SK-N-MC (cell line): ENCODE measurements around the gene PRKCSH.

Experiments used
- EZH2 ChIP-seq: fragments of 200-600 bp; sonication (generic); IDR thresholded peaks from one replicate; pipeline ENCODE4 v1.6.1; 2017; ENCODE audit warnings: antibody characterized with exemption
- FOXP2 ChIP-seq: optimal IDR thresholded peaks from 2 replicates; pipeline ENCODE3; 2011; ENCODE audit warnings: mild to moderate bottlenecking, moderate library complexity; ENCODE audit not compliant: insufficient read depth; ENCODE audit errors: extremely low read length, control extremely low read depth
- POLR2AphosphoS5 ChIP-seq: IDR thresholded peaks from 2 replicates; pipeline ENCODE4 v1.6.1; 2012; ENCODE audit warnings: mild to moderate bottlenecking, low read depth, low read length, borderline replicate concordance

DNA sequence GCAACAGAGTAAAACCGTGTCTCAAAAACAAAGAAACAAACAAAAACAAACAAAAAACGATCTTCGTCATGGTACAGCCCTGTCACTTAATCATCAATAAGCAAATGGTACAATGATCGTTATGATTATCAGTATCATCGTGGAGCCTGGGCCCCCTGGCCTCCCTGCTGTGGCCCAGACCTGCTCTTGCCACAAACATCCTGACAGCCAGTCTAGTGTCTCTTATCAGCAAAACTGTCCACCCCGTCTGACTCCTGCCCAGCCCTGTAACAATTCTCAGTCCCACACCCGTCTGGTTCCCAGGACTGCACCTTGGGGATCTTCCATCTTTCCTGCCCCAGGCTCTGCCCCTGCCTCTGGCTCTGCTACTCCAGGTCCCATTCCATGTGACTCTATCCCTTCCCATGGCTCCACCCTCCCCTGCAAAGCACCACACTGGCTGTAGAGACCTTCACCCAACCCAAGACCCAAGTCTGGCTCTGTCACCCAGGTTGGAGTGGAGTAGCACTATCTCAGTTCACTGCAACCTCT lies 64.5 kb downstream of the PRKCSH start:
- TF ChIP-seq POLR2AphosphoS5 (no peak), EZH2 (no peak), FOXP2 (no peak)
